NCI-H1092 treated with DMSO at 0.1 percent for 48 hours (cell line): ENCODE results near the gene DNAH14.
"Not testable (repeated sequence)": the region's sequence is repeated elsewhere in the genome, so short reads cannot be mapped to it uniquely, and the experiment has no call there.

Source experiments
- DNase-seq: peaks from one replicate; lab custom pipeline; 2025; lab: John Stamatoyannopoulos, UW

The DNAH14 gene

DNA sequence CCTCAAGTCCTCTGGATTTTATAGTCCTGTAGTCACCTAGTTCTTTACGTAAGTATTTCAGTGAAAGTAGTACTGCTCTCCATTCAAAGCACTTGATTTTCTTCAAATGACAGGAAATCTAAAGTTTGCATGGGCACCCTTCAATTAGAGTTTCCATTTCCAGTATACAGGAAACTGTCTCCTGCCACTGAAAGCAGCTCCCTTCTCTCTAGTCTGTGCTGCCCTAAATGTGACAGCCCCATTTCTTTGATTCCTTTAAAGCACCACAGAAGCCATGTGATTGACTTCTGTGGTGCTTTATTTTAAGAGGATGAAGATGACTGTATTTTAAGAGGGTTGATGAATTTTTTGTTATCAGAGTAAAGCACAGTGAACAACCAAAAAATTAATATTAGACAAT, 226.1 kb downstream of the DNAH14 start:
- no peak for DNase-seq

DNA sequence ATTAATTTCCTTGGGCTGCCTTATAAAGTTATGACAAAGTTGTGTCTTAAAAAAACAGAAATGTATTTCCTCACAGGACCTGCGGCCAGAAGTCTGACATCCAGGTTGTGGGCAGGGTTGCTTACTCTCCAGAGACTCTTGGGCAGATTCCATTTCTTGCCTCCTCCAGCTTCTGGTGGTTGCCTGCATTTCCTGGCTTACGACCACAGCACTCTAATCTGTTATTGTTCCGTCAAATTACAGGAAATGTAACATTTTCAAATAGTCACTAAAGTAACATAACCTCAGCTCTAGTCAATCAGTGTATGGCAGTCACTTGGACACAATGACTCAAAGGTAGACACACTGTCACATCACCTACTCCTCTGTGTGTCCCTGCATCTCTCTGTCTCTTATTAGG, 226.8 kb downstream of the DNAH14 start:
- DNase-seq = no peak

DNA sequence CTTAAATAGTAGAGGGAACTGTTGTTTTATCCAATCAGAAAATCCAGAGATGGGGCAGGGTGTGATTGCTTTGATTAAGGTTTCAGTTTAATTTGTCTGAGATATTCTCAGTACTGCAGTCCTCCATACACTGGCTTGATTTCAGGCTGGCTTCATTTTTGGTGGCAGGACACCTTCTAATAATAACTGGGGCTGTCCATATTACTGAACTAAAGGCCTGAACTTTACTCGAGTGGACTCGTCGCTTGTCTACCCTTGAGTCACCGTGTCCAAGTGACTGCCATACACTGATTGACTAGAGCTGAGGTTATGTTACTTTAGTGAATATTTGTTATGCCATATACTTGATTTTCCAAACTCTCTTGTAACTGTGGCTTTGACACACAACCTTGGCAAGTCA, 228.8 kb downstream of the DNAH14 start:
- DNase-seq = no peak

DNA sequence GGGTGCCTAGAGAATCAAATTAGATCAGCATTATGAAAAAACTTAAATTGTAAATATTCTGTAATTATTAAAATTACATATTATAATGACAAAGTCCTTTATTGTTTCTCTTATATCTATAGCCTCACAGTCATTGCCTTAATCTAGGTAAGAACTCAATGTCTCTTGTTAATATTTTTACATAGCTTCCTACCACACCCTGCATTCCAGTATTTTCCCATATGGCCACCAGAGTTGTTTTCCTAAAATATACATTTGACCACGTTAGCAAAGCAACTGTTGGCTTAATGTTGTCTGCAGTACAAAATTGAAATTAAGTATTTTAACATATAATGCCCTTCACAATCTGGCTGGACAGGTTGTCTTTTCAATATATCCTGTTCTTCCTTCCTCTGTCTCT, 230.3 kb downstream of the DNAH14 start:
- no peak for DNase-seq

DNA sequence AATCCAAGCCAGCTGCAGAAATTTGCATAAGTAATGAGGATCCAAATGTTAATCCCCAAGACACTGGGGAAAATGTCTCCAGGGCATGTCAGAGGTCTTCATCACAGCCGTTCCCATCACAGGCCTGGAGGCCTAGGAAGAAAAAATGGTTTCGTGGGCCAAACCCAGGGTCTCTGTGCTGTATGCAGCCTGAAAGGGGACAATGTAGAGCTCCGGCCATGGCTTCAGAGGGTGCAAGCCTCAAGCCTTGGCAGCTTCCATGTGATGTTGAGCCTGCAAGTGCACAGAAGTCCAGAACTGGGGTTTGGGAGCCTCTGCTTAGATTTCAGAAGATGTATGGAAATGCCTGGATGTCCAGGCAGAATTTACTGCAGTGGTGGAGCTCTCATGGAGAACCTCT, 247.9 kb downstream of the DNAH14 start:
- DNase-seq = not testable (repeated sequence)

DNA sequence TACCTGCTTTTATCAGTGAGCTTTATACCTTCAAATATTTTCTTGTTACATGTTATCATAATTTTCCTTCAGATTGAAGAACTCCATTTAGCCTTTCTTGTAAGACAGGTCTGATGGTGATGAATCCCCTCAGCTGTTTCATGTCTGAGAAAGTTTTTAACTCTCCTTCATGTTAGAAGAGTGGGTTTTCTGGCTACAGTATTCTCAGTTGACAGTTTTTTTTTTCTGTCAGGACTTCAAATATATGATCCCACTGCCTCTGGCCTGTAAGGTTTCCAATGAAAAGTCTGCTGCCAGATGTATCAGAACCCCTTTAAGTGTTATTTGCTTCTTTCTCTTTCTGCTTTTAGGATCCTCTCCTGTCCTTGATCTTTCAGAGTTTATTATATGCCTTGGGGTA, 250.2 kb downstream of the DNAH14 start:
- no peak for DNase-seq

DNA sequence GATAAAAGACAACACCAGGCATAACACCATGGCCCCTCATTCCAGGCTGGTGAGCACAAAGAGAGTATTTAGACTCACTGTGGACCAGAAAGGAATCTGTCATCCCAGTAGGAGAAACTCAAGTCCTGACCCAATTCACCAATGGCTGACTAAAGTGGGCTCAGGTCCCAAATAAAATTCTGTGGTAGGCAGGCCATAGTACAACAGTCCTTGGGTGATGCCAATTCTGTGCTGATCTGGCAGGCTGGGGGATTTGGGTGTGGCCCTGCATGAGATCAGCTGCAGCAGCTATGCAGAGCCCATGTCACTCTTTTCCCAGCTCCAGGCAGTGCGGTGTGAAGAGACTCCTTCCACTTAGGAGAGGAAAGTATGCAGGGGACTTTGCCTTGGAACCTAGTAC, 253.2 kb downstream of the DNAH14 start:
- no peak for DNase-seq

DNA sequence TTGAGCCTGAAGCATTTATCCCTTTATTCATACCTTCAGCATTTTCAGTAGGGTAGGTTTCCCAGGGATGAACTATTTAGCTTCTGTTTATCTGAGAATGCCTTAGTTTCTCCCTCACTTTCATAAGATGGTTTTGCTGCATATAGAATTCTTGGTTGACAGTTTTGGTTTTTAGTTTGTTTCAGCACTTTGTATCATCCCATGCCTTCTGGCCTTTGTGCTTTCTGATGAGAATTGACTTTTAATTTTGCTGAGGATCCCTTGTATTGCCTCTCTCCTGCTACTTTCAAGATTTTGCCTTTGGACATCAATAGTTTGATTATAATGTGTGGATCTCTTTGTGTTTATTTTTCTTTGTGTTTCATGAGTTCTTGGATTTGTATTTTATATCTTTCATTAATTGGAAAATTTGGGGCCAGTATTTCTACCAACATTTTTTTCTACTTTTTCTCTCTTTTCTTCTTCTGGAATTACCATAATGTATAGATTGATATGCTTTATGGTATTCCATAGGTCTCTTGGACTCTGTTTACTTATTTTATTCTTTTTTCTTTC, 261.8 kb downstream of the DNAH14 start:
- DNase-seq = no peak

DNA sequence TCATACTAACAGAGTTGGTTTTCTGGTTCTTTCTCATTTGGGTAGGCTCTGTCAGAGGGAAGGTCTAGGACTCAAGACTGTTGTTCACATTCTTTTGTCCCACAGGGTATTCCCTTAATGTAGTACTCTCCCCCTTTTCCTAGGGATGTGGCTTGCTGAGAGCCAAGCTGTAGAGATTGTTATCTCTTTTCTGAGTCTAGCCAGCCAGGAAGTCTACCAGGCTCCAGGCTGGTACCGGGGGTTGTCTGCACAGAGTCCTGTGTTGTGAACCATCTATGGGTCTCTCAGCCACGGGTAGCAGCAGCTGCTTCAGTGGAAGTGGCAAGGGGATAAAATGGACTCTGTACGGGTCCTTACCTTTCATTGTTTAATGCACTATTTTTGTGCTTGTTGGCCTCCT, 272.0 kb downstream of the DNAH14 start:
- DNase-seq = no peak

DNA sequence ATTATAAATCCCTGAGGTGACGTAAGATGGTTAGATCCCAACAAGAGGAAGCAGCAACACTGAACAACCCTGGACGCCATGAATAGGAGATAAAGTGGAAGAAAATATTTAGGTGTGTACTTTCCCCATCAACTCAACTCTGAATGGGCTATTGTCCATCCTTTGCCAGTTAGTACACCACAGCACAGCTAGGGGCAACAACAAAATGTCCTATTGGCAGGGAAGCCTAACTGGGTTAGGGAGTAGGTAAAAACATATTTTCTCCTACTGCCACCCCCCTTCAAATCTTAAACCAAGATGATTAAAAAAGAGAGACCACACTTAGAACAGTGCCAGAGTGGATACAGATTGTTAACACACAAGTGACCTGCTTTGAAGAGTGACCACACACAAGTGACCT, 278.3 kb downstream of the DNAH14 start:
- DNase-seq = no peak

DNA sequence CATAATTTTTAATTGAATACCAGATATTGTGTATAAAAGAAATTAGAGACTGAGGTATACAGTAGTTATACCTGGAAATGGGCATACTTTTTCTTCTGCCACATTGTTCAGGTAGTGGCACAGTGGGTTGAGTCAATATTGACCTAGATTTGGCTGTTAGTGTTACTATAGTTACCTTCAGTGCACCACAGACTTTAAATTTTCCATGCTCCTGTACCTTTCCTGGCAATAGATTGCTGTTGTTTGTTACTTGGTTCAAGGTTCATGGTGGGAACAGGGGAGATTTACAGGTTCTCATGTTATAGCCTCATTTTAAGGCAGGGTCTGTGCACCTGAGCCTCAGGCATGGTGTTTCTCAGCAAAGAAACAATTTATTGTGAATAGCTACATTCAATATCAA, 279.7 kb downstream of the DNAH14 start:
- DNase-seq = no peak

DNA sequence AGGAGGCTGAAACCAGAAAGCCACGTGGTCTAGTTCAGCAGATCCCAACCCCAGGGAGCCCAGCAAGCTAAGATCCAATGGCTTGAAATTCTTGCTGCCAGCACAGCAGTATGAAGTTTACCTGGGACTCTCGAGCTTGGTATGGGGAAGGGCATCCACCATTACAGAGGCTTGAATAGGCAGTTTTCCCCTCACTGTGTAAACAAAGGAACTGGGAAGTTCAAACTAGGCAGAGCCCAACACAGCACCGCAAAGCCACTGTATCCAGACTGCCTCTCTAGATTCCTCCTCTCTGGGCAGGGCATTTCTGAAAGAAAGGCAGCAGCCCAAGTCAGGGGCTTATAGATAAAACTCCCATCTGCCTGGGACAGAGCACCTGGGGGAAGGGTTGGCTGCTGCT, 280.7 kb downstream of the DNAH14 start:
- DNase-seq = not testable (repeated sequence)

DNA sequence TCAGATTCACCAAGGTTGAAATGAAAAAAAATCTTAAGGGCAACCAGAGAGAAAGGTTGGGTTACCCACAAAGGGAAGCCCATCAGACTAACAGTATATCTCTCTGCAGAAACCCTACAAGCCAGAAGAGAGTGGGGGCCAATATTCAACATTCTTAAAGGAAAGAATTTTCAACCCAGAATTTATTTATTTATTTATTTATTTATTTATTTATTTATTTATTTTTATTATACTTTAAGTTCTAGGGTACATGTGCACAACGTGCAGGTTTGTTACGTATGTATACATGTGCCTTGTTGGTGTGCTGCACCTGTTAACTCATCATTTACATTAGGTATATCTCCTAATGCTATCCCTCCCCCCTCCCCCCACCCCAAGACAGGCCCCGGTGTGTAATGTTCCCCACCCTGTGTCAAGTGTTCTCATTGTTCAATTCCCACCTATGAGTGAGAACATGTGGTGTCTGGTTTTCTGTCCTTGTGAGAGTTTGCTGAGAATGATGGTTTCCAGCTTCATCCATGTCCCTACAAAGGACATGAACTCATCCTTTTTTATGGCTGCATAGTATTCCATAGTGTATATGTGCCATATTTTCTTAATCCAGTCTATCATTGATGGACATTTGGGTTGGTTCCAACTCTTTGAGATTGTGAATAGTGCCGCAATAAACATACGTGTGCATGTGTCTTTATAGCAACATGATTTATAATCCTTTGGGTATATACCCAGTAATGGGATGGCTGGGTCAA, 282.4 kb downstream of the DNAH14 start:
- not testable (repeated sequence) for DNase-seq

DNA sequence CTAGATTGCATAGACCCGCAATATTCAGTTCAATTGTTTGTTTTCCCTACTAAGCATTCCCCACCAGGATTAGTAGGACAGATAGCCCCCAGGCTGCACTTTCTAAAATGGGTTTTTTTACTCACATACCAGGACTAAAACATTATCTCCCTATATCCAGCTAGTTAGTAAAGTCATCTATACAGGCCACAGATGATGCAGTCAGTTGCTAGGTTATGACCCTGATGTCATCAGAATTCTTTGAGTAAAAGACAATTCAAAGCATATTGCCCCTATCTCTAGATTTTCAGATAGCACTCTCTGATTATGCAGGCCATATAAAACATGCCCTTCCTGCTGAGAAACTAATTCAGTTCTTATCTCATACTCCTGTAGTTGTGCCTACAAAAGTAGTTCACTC, 294.8 kb downstream of the DNAH14 start:
- DNase-seq = no peak

DNA sequence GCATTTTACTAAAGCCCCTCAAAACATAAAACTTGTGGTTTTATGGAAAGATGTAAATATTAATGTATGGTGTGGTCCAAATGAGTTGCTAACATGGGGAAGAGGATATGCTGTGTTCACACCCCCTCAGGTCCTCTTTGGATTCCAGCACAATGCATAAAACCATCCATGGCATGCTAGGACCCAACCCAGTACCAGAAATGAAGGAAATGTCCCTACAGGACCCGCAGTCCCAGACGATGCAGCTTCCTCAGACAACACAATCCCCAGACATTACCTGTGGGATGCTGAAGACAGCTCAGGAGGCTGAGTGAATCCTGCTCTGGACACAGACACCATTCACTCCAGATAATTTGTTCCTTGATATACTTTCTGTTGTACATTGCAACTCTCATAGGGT, 296.2 kb downstream of the DNAH14 start:
- DNase-seq = no peak

DNA sequence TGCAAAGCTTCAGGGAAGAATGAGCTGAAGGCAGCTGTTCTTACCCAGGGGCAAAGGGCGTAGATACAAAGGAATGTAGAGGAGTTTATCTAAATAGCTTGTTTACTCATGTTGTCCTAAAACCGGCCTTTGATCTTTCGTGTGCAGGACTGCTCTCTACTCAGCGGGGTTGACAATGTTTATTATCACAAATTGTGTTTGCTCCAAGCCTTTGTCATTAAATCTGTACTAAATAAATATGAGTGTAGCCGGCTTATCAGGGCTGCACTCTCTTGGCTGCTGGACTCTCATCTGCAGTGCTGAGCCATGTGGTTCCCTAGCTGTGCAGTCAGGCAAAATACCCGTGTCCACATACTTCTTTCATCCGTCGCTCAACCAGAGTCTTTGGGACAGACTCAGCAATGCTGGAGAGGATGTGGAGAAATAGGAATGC, 299.4 kb downstream of the DNAH14 start:
- no peak for DNase-seq

DNA sequence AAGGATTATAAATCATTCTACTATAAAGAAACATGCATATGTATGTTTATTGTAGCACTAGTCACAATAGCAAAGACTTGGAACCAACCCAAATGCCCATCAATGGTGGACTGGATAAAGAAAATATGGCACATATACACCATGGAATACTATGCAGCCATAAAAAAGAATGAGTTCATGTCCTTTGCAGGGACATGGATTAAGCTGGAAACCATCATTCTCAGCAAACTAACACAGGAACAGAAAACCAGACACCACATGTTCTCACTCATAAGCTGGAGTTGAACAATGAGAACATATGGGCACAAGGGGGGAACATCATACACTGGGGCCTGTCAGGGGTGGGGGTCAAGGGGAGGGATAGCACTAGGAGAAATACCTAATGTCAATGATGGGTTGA, 300.0 kb downstream of the DNAH14 start:
- DNase-seq = not testable (repeated sequence)

DNA sequence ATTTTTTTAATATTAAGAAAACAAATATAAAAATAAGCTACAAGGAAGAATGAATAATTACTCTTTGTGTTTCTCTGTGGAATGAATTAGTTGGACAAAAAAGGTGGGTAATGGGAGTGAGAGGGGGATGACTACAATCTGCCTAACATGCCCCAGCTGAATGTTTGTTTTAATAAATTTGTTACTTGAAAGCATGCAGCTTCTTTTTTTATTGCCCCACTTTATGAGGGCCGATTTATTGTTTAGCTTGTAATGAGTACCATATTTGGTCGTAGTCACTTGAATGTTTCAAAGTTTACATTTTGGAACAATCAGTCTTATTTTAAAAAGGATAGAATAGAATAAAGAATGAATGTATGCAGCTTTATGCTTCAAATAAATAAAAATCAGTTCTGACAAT, 301.0 kb downstream of the DNAH14 start:
- no peak for DNase-seq

DNA sequence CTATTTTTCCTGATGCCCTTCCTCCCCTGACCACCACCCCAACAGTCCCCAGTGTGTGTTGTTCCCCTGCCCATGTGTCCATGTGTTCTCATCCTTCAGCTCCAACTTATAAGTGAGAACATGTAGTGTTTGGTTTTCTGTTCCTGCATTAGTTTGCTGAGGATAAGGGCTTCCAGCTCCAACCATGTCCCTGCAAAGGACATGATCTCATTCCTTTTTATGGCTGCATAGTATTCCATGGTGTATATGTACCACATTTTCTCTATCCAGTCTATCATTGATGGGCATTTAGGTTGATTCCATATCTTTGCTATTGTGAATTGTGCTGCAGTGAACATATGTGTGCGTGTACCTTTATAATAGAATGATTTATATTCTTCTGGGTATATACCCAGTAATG, 303.5 kb downstream of the DNAH14 start:
- not testable (repeated sequence) for DNase-seq

DNA sequence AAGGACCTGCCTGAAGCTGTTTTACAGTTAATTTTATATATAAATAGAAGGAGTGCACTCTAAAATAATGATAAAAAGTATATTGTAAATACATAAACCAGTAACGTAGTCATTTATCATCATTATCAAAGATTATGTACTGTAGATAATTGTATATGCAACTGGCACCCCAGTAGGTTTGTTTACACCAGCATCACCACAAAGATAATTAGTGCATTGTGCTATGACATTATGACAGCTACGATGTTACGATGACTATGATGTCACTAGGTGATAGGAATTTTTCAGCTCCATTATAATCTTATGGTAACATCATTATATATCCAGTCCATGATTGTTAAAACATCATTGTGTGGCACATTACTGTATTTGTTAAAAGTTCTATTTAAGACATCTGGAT, 313.1 kb downstream of the DNAH14 start:
- DNase-seq = no peak

DNA sequence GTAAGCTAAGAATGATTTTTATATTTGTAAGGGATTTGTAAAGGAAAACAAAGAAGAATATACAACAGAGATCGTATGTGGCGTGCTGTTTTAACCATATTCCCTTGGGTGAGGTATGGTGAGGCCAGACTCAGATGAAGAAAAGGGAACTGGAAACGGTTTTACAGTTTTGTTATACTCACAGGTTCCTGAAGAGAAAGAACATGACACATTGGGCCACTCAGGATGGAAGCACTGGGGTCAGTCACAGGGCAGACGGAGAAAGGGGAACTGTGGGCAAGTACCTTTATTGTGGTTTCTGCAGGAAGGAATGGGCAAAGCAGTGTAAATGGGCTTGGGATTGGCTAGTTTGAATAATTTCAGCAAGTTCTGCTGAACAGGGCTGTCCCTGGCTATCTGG, 321.0 kb downstream of the DNAH14 start:
- no peak for DNase-seq

DNA sequence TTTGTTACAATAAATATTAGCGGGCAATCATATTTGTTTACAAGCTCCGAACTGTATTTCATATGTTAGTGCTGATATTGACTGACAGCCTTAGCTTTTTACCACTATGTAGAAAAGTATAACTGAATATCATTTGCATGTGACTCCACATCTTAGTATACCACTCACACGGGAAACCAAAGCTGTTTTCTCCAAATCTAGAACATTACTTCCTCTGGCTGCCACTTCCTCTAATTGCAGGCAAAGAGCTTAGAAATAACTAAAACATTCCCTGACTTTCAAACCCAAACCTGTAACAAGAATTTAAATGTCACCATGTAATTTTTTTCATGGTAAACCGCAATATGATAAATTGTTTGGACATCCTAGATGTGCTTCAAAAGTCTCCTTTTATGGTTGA, 323.7 kb downstream of the DNAH14 start:
- DNase-seq = no peak

DNA sequence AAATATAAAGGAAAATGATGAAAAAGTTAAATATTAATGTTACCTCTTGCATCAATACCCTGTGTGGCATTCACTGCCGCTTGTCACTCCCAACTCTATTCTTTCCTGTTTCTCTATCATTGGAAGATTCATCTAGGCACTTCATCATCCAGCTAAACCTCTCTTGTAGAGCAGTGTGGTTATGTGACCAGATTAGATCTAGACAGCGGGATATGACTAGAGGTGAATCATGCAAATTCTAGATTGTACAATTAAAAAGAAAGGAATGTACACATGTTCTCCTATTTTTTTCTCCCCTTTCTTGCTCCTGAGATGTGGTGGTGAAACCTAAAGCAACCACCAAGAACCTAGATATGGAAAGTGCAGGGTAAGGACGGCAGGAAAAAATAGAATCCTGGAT, 324.3 kb downstream of the DNAH14 start:
- DNase-seq = no peak

DNA sequence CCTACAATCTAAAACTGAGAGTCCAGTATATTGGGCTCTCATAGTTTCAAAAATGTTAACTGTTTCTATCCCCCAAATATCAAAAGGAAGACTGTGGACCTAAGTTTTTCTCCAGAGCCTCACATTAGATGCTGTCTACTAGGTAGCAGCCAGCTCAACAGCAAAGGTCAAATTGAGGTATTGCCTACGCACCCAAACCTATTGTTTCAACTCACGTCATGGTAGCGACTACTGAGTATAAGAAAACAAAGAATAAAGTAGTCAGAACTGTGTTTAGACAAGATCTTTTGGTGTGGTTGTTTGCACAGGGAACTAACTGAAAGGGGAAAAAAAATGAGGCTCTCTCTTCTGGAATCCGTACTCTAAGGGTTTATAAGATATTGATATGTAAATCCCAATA, 325.2 kb downstream of the DNAH14 start:
- no peak for DNase-seq
